GM19238 (cell line): ENCODE measurements around the gene LRRC2.
"Not testable (repeated sequence)": the region's sequence is repeated elsewhere in the genome, so short reads cannot be mapped to it uniquely, and the experiment has no call there.

ENCODE experiments used
- DNase-seq: peaks from one replicate; pipeline ENCODE4 v3.0.0; 2011; ENCODE audit warnings: low spot score; ENCODE audit not compliant: insufficient read length

The LRRC2 gene

DNA sequence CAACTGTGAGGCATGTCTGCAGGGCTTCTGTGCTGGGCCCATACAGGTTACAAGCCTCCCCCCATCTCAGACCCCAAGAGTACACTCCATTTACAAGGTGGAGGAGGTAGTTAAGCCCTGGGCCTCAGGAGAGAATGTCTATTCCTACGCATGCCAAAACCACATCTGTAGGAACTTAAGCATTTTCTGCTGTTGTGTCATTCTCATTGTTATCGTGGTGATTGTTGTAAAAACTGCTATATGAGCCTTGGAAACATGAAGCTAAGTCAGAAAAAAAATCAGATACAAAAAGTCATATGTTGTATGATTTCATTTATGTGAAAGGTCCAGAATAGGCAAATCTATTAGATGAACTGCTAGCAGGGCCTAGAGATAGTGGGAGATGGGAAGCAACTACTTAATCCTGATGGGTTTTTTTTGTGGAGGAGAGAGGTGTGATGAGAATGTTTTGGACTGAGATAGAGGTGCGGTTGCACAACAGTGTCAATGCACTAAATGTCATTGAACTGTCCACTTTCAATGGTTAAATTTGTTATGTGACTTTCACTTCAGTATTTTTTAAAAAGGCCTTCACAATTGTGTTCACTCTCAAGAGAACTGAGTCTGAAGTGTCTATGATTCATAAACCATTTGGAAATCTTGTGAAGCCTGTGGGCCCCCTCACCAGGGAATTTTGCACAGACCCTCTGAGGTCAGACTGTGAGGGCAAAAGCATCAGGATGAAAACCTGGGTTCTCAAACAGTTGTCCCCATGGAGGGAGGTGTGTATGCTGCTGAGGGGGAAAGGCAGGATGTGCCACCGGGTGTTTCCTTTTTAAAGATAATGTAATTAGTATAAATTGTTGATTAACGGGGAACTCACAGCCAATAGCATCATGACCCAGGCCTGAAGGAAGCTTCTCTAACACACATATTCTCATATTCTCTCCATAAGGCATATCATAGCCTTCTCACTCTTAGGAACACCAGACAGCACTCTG, 65.2 kb downstream of the LRRC2 start:
- no peak for DNase-seq

DNA sequence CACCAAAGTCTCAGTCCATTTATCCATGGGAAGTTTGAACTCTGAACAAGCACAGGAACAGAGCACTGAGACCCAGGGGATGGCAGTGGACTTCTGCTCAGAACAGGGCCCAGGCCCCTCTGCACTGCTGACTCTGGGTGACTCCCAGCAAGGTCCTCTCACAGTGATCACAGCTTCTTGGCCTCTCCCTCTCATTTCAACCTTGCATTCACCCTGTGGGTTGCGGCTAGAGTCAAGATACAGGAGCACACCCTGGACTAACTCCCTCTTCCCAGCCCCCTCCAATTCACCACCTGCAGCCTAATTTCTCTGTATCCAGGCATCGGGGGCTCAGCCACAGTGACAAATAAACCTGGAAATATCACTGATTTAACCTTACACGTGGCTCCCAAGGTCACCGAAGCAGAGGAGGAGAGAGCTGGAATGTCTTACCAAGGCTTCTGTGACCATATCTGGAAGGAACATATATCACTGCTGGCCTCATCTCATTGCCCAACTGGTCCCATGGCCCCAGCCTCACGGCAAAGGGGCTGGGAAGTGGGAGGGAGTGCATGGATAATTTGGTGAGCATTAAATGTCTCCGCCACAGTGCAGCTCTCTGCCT, 67.1 kb downstream of the LRRC2 start:
- DNase-seq, result no peak

DNA sequence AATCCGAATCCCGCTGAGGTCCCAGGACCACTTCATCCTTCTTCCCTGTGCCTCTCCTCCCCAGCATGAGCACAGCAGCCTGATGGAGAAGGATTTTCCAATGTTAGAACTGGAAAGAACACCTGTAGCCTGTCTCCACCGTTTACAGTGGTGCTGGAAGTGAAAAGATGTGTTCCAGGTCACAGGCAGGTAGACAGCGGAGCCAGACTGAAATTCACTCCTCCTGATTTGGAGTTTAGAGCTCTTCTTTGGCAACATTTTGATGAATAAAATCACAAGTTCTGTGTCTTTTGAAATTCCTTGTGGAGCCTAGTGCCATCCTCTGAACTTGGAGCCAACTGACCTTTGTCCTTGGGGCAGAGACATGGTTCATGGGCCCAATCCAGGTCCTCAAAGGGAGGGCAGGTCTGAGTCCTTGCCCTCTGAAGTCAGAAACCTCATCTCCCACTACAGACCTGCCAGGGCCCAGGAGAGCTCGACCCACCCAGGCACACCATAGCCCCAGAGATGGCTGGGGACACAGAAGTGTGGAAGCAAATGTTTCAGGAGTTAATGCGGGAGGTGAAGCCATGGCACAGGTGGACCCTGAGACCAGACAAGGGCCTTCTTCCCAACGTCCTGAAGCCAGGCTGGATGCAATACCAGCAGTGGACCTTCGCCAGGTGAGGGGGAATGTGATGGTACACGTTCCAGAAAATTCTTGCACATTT, 68.4 kb downstream of the LRRC2 start, which contains the start of gene RTP3:
Gene RTP3 (plus strand): TSS at position 421 of the 710 bp plus-strand sequence. CDS start 87 bp downstream, at position 508.
- DNase-seq, result no peak

DNA sequence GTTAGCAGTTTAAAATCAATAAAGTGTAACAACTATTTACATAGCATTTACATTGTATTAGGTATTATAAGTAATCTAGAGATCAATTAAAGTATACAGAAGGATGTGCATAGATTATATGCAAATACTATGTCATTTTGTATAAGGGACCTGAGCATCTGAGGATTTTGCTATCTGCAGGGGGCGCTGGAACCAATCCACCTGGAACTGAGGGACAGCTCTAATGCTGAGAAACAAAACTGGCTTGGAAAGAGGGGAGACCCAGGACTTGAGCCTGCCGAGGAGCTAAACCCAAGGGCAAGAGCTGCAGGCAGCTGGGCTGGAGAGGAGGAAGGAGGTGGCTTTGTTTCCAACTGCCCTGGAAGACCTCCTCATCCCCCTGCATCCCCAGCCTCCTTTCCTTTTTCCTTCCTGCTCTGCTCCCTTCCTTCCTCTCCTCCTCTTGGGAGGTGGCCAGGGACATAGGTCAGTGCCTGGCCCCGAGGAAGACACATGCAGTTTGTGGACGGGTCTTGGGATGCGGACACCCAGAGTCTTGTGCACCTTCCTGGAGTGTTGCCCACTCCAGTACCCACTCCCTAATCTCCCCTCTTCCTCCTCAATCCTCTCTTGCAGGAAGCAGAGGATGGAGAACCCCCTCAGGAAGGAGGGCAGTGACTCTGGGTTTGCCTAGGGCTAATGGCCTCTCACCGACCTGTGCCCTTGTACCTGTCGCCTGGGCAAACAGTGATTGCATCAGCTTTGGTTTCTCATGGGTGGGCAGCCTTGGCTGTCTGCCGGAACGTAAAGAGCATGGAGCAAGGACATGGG, 69.2 kb downstream of the LRRC2 start:
- DNase-seq, result peak; percentile 27

DNA sequence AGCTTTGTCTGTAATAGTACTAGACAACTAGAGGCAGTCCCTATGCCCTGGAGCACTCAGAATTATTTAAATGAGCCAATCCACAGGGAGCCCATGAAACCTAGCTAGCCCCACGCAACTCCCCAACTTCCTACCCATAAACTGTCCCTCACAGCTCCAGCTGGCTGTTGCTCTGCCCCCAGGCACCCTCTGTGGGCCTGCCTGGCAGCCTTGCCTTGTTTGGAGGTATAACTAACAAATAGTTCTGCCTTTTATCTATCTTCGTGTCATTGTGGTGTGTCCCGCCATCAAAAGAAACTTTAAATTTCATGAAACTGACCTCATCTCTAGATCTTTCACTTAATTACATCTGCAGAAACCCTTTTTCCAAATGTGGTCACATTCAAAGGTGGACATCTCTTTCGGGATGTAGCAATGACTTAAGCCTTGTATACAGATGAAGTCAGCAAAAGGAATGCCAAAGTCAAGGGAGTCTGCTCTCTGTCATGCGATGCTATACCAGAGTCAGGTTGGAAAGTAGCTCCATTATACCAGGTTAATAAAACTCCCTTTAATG, 70.1 kb downstream of the LRRC2 start:
- DNase-seq, result no peak

DNA sequence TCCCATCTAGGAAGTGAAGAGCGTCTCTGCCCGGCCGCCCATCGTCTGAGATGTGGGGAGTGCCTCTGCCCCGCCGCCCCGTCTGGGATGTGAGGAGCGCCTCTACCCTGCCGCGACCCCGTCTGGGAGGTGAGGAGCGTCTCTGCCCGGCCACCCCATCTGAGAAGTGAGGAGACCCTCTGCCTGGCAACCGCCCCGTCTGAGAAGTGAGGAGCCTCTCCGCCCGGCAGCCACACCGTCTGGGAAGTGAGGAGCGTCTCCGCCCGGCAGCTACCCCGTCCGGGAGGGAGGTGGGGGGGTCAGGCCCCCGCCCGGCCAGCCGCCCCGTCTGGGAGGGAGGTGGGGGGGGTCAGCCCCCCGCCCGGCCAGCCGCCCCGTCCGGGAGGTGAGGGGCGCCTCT, 71.6 kb downstream of the LRRC2 start:
- not testable (repeated sequence) for DNase-seq

DNA sequence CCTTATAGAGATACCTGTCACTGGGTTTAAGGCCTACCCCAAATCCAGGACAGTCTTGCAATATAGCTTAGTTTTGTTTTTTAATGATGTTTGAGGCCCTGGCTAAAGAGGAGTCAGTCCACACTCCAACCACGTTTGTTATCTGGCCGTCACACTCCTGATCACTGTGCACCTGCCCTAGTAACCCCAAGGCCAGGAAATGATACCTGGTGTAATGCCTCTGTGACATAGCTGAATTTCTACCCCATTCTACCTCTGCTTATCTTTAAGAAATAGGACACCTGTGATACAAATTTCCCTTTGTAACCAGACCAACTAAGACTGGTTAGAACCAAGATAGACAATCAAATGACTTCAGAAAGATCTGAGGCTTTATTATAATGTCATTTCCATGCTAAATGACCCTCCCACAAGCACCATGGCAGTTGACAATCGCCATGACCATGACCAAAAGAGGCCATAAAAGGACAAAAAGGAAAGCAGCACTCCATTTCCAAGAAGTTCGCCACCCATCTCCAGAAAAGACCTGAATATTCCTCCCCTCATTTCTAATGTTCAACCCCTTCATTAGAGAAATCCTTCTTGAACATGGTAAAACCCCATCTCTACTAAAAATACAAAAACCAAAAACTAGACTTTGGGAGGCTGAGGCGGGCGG, 73.1 kb downstream of the LRRC2 start:
- no peak for DNase-seq

DNA sequence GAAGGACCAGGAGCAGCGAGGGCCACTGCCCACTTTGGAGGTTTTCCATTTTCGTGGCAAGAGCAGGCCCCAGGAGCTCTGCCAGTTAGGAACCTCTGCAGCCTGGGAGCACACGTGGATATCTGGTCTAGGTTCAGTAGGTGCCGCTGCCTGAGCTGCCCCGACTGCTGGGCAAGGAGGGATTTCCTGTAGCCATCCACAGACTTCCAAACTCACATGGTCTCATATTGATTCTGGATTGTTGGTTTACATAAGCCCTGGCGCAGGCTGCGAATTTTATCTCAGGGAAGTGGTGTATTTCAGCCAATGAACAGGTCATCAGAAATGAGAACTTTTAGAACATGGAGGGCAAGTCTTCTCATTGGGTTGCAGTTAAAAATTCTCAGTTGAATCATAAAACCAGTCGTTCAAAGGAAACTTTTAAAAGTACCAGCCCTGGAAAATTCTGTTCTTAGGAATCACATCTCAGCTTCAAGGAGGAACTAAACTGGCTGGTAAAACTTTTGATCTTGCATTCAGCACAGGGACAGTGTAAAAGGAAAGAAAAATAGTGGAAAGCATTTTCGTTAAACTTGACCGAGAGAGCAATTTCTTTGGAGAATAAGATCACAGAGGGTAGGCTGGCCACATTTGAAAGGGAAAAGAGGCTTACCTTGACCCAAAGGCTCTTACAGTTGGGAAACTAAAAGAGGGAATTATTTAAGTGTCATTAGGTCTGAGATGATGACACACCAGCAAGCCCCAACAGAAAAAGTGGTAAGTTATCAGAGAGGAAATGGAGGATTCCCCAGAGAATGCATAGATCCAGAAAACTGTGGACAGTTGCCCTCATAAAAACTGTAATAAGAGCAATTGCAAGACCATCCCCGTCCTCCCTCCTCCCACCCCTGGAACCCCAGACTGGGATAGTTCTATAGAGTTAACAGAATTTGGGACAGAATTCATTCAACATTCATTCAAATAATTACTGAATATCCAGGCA, 74.7 kb downstream of the LRRC2 start:
- no peak for DNase-seq

DNA sequence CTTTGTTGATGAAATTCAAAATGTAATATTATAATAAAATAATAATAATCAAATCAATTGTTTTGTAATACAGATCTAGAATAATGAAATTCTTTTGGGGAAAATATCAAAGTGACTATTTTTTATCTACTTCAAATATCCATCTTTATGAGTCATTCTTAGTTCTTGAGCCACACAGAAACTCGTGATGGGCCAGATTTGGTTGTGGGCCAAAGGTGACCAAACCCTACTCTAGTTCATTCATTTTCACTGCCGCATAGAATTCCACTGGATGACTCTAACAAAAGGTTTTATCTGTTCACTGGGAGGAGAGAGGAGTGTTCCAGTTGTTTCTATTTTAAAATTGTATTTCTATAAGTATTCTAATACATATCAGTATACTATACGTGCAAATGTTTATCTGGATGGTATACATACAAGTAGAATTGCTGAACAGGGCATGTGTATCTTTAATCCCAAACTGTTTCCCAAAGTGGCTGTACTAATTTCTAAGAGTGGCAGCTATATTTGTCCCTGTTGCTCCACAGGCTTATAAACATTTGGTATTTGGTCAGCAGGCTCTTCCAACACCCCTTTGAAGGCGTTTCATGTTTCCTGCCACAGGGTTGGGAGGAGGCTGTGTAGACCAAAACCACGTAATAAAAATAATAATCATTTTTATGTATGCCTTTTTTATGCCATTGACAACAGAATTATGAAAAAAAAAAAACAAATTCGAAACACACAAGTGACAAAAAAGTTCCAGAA, 75.6 kb downstream of the LRRC2 start:
- DNase-seq, result no peak

DNA sequence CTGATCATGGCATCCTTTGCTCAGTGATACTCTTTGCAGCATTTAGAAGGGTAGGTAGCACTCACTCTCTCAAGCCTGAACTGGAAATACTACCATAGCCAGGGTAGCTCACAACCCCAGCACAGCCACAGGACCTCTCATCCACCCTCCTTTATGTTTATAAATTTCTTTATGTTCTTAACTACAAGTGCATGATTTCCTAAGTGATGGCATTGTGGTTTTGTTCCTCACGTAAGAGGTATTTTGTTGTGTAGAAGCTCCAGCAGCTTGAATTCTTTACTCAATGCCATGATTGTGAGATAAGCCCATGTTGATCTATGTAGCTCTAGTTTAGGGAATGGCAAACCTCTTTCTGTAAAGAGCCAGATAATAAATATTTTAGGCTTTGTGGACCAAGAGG, 76.2 kb downstream of the LRRC2 start:
- DNase-seq, result no peak

DNA sequence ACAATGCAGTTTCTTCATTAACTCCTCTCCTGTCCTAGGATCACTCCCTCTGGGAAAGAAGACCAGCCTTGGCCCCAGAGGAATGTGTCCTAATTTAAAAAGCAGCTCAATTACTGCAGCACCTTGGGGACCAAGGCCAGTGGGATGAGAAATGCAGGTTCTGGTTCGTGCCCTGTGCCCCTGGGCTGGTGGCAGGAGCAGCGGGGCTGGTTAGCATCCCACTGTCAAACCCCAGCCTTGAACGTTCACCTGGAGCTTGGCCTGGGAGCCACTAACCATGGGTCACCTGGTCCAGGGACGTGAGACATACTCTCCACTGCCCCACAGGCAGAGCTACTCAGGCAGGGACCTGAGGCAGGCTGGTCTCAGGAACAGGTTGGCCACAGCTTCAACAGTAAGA, 76.7 kb downstream of the LRRC2 start:
- DNase-seq, result no peak

DNA sequence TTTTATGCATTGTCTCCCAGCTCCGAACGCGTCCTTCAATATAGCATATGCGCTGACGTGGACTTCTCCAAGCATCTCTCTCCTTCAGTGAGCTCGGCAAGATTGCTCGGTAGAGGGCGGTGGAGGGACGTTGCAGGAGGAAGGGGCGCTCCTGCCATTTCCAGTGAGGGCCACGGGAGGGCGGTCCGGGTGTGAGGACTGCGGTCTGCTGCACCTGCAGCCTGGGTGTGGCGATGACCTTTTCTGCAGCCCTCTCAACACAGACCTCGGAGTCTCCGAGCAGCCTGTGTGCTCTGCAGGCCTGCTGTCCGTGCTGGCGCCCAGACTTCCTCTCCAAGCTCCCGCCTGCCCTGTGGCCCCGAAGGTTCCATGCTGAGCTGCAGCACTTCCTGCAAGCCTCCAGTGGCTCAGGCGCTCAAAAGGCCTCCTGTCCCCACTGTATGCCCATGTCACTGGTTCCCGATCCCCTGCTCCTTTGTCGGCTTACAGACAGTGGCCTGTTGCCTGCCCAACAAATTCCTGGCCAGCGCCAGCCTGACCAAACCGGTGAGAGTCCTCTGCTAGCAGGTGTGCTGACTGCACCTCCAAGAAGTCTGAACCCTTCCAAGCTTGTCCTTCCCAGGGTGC, 77.3 kb downstream of the LRRC2 start:
- DNase-seq, result peak; percentile 96

DNA sequence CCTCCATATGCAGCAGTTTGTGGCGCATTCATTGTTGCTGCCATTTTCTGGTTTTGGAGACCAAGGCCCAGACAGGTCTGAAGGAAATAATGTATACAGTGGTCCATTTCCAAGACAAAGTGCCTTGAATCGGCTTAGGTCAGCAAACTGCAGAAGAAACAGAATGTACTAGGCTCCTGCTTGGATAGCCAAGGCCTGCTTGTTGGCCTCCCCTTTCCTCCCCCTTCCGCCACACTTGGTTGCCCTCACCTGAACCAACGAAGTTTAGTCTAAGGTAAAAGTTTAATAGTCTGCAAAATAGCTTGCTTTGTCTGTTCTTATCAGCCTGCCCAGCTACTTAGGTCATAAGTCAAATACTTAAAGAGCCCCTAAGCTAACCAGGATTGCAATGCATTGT, 80.3 kb downstream of the LRRC2 start:
- no peak for DNase-seq

DNA sequence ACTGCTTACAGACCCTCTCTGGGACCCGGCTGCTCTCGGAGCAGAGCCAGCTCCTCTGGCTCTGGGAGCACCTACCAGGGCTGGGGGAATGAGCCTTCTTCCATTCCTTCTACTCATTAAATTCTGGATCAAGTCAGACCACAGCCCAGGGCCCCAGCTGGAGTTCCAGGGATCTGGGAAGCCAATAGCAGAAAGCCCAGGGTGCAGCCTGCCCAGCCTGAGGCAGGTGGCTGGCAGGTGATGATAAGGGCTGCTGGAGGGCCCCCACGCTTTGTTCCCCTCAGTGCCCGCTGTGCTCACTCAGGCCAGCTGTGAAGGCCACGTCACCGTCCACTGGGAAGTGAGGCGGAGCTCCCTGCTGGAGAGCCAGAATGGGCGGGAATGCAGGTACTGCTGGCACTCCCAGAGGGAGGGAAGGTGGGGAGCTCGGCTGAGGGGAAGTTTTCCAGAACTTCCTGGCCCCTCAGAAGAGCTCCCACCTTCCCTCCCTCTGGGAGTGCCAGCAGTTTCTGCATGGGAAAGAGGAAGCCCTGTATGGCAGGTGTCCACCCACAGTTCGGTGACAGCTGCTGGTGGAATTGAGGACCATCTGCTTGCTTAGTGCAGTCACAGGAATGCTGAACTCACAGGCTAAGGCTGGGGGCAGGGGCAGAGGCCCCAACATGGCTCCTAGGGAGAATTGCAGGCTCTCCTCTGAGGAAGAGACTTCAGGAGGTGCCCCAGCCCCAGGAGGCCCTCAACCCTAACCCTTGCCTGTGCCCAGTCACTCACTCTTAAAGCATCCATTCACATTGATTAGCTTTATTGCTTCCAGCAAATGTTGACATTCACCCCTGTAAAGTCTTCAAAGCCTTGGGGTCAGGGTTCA, 81.0 kb downstream of the LRRC2 start:
- DNase-seq, result no peak

DNA sequence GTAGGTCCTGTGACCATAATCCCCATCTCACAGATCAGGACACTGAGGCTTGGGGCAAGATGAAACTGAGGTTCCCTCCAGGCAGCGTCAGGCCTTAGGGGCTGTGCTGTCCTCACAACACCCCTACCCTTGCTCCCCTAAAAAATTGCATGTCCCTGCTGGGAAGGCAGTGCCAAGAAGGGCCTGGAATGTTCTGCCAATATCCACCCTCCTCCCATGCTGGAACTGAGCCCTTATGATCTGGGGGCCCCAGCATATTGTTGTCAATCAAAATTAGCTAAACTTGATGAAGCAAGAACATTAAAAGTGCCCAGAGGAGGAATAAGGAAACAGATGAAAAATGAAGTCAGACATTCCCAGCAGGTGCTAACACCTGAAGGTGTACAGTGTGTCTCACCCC, 81.7 kb downstream of the LRRC2 start:
- DNase-seq, result no peak

DNA sequence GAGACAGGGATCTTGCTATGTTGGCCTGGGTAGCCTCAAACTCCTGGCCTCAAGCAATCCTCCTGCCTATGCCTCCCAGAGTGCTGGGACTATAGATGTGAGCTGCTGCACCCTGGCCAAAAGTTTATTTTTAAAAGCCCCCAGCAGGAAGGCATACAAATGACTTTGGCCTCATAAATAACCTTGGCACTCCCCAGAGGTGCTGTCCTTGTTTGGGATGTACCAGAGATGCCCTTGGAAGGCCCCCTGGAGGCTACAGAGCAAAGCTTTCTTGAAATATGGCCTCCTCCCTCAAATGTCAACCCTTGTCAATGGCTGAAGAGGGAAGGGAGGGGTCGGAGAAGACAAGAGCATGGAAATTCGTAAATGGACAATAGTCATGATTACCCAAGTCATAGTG, 82.3 kb downstream of the LRRC2 start:
- DNase-seq, result no peak
